ENCODE data around the gene E2F4. TPM values are rescaled to one million over a fixed set of nuclear protein-coding genes. Genes with fewer than 3 reads are reported as not detected.

The E2F4 gene
- total RNA-seq, 1 experiment from 2014 or later, result 114 TPM

DNA sequence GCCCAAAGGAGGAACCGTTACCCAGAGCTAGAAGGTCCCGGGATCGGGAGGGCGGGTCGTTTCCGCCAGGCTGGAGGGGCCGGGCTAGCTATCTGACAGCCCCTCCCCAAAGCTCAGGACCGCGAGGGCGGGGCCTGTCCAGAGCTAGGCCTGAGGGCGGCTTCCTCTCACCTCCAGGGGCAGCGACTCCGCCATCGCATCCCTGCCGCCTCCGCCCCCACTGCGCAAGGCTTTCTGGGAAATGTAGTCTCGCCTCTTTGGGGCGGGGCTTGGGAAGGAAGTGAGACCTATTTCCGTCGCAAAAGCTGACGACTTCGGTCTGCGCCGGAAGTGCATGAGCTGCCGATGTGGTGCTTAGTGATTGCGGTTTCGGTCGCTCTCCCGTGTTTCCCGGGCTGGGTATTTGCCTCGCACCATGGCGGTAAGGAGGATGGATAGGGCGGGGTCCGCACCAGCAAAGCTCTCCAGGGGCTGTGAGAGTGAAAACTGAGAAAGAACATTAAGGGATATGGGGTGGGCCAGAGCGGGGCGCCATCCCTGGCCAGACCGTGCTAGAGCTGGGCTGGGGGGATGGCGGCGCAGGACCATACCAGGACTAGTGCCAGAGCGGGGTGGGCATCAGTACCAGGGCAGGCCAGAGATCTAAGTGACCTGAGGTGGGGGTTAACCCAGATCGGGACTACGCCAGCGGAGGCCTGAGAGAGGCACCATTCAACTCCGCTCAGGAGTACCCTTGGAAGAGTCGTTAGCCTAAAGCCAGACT lies 35.0 kb downstream of the E2F4 start, which contains the start of gene TMEM208 (continued):
- TF ChIP-seq CTCF (IDR thresholded peaks at IDR 0.05 in 2 of 3, conservative IDR thresholded peaks at IDR 0.05 in 1 of 3; ENCODE audit: borderline replicate concordance in 1 of 3, insufficient read depth in 1 of 3, low read depth in 2 of 3, low read length in 2 of 3) (peak in 2 of 3 experiments; percentile 5 to 46; a peak in 2 of 6 replicates), EZH2phosphoT487 (IDR thresholded peaks at IDR 0.05; ENCODE audit: borderline replicate concordance) (no peak)

- ChIA-PET POLR2A (interaction anchor here (0.8 to 1.6 kb wide), 8 partner anchors 9 to 57 kb away, joined by 3 to 13 read pairs (median 4); partner anchors contain the start of genes FHOD1 and NOL3), RAD21 (ENCODE audit: low non-redundant PET in 1 of 2, low total read pairs in 2 of 2, uncharacterized antibody in 2 of 2, unreplicated experiment in 2 of 2) (no interaction called here), CTCF (interaction anchor here (1.0 to 2.5 kb wide), 5 partner anchors 9 to 254 kb away, joined by 3 to 10 read pairs (median 9); partner anchors contain the start of gene ATP6V0D1)
- TF ChIP-seq EZH2phosphoT487 (IDR thresholded peaks at IDR 0.05; ENCODE audit: borderline replicate concordance), result no peak
- TF ChIP-seq, protein P1, sequence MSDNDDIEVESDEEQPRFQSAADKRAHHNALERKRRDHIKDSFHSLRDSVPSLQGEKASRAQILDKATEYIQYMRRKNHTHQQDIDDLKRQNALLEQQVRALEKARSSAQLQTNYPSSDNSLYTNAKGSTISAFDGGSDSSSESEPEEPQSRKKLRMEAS (IDR thresholded peaks at IDR 0.05), result no peak
- intact Hi-C loops (cut with micrococcal nuclease), result no loop called here
- Histone ChIP-seq H3K4me3 (replicated peaks in 1 of 2; ENCODE audit: low read depth in 1 of 2, low read length in 2 of 2) (peak overlapping the region; percentile 80 to 88), H2AFZ (ENCODE audit: low read depth, low read length, poor library complexity, severe bottlenecking) (no peak overlapping the region), H4K20me1 (ENCODE audit: insufficient read depth) (no peaks in the 10 kb centered on the region), H3K4me1 (ENCODE audit: control insufficient read depth in 1 of 2, insufficient read depth in 2 of 2, low read length in 2 of 2) (peaks cover 6 to 18% of the 10 kb centered on the region in 2 experiments; a peak in 3 of 4 replicates), H3K27me3 (ENCODE audit: insufficient read depth, low read length) (no peaks in the 10 kb centered on the region), H3K79me2 (ENCODE audit: insufficient read depth, low read length) (peaks cover 18% of the 10 kb centered on the region), H3K36me3 (ENCODE audit: control insufficient read depth in 1 of 2, insufficient read depth in 2 of 2, low read length in 2 of 2) (peaks cover 18 to 36% of the 10 kb centered on the region in 2 experiments; a peak in 3 of 4 replicates), H3K9ac (ENCODE audit: low read length) (peak overlapping the region; percentile 80), H3K9me2 (ENCODE audit: insufficient read depth) (no peaks in the 10 kb centered on the region), H3K4me2 (ENCODE audit: low read length) (peak overlapping the region; percentile 88), H3K9me3 (ENCODE audit: control insufficient read depth in 1 of 2, insufficient read depth in 1 of 2, low read depth in 1 of 2, low read length in 2 of 2) (no peaks in the 10 kb centered on the region), H3K27ac (ENCODE audit: low read depth, low read length) (peak overlapping the region; percentile 48)
- no peak for ATAC-seq
- DNase-seq (ENCODE audit: low read depth, low spot score), result no peak
- BruUV-seq (replicated peaks), result no TSS peak
Measured at GRCh38 chr16:67227567-67227921, 35.6 kb downstream of the E2F4 start.

Measured in HCT116 (cell line).